ENCODE data around the gene DMD. TPM values are rescaled to one million over a fixed set of nuclear protein-coding genes. Genes with fewer than 3 reads are reported as not detected.

DMD gene
- polyA plus RNA-seq, 1 donor from 2014 or later, result 21.6 TPM

DNA sequence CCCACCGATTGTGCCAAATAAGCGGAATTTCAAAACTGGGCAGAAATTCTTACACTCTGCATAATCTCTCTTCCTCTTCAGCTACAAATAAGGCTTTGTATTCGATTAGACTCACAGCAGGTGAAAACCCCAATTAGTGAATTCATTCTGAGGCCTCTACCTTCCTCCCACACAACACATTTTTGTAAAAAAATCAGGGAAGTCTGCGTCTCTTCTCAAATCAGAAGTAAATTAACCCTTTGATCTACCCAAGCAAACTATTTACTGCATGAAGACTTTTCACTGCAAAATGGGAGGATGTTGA, 1938.9 kb downstream of the DMD start:
- no peaks in the 10 kb centered on the region for H3K79me2 ChIP-seq (replicated peaks; ENCODE audit: insufficient read depth, low read length)
- H3K4me3 ChIP-seq (ENCODE audit: low read length), result no peak overlapping the region
- no peaks in the 10 kb centered on the region for H3K9me3 ChIP-seq (ENCODE audit: low read length)
- no peak overlapping the region for H3K4me2 ChIP-seq (ENCODE audit: low read length)
- H3K27ac ChIP-seq (ENCODE audit: low read length), result no peak overlapping the region
- TF ChIP-seq EP300 (conservative IDR thresholded peaks at IDR 0.05; ENCODE audit: poor library complexity, severe bottlenecking) (no peak), TAF1 (IDR thresholded peaks at IDR 0.05; ENCODE audit: low read depth) (no peak), SMC3 (conservative IDR thresholded peaks at IDR 0.05; ENCODE audit: poor library complexity) (no peak)
- H2AFZ ChIP-seq (ENCODE audit: low read depth, low read length), result no peak overlapping the region
- no peaks in the 10 kb centered on the region for H3K27me3 ChIP-seq (ENCODE audit: insufficient read depth, low read depth, low read length)
- H3K36me3 ChIP-seq (ENCODE audit: insufficient read depth, low read length), result no peaks in the 10 kb centered on the region
- no peaks in the 10 kb centered on the region for H3K9me2 ChIP-seq (ENCODE audit: insufficient read depth, low read length)
- no peak overlapping the region for H3K9ac ChIP-seq (ENCODE audit: low read length)
- no peaks in the 10 kb centered on the region for H3F3A ChIP-seq (ENCODE audit: insufficient read depth, low read length, poor library complexity, severe bottlenecking)
- no peaks in the 10 kb centered on the region for H4K20me1 ChIP-seq (ENCODE audit: insufficient read depth)

DNA sequence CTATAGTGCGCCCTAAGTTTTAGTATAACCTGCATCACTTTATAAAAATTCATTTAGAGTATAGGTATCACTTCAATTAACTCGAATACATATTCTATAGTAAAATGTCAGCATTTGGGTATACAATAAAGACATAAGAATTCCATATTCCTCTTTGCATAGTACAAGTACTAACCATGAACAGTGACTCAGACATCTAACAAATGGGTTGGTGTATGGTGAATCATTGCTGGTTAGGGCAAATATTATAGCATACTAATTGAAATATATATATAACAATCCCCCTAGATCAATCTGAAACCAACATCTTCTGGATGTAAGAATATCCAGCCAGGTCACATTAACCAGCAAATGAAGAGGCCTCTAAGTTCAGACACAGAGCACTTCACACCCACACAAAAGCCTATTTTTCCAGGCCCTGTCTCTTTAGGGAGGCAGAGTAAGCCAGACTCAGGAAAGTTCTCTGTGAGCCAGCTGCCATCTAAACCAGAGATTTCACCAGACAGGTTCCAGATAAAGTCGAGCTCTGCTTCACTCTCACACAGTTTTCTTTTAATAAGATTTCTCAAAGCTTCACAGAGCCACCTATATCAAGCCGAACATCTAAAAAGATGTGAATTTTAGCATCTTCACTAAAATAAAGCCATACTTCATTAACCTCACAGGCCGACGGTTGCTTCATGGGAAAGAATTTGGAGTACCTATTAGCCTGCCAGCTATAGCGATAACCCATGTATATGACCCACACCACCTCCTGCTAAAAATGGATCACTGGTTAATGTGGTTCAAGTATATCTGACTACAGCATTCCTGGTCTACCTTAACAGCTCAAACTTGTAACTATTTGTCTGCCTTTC, 1939.5 kb downstream of the DMD start:
- Histone ChIP-seq H3F3A (ENCODE audit: insufficient read depth, low read length, poor library complexity, severe bottlenecking) (no peaks in the 10 kb centered on the region), H3K9me2 (ENCODE audit: insufficient read depth, low read length) (no peaks in the 10 kb centered on the region), H3K79me2 (replicated peaks; ENCODE audit: insufficient read depth, low read length) (no peaks in the 10 kb centered on the region), H3K4me3 (ENCODE audit: low read length) (no peak overlapping the region), H3K36me3 (ENCODE audit: insufficient read depth, low read length) (no peaks in the 10 kb centered on the region), H3K27me3 (ENCODE audit: insufficient read depth, low read depth, low read length) (no peaks in the 10 kb centered on the region), H3K4me2 (ENCODE audit: low read length) (no peak overlapping the region), H3K27ac (ENCODE audit: low read length) (no peak overlapping the region), H3K9ac (ENCODE audit: low read length) (no peak overlapping the region), H4K20me1 (ENCODE audit: insufficient read depth) (no peaks in the 10 kb centered on the region), H3K9me3 (ENCODE audit: low read length) (no peaks in the 10 kb centered on the region), H2AFZ (ENCODE audit: low read depth, low read length) (no peak overlapping the region)
- no peak for TF ChIP-seq EZH2 (IDR thresholded peaks at IDR 0.05; ENCODE audit: borderline replicate concordance, insufficient read depth, low read length, poor library complexity, severe bottlenecking)
- TF ChIP-seq REST (IDR thresholded peaks at IDR 0.05; ENCODE audit: borderline replicate concordance), result no peak
- TF ChIP-seq SMC3 (conservative IDR thresholded peaks at IDR 0.05; ENCODE audit: poor library complexity), result no peak
- TF ChIP-seq RAD21 (conservative IDR thresholded peaks at IDR 0.05), result no peak
- TF ChIP-seq TAF1 (IDR thresholded peaks at IDR 0.05; ENCODE audit: low read depth), result no peak
- TF ChIP-seq EP300 (conservative IDR thresholded peaks at IDR 0.05; ENCODE audit: poor library complexity, severe bottlenecking), result no peak
- no peak for TF ChIP-seq POLR2AphosphoS5 (IDR thresholded peaks at IDR 0.05)
- no peak for TF ChIP-seq MXI1 (conservative IDR thresholded peaks at IDR 0.05; ENCODE audit: poor library complexity, severe bottlenecking)
- no peak for TF ChIP-seq CTCF (IDR thresholded peaks at IDR 0.05; ENCODE audit: poor library complexity, severe bottlenecking)
